Stomach (tissue), 4 donors: ENCODE data around the gene HIVEP1.

Experiments used
- CTCF ChIP-seq, 7 experiments: fragments of 450-650 bp in 4 of 7; fragments of 200-600 bp in 3 of 7; sonication (generic) in 3 of 7; IDR thresholded peaks; one replicate each; pipeline ENCODE4 v1.5.1; 2016 to 2019; ENCODE audit warnings: antibody characterized with exemption in 7 of 7, control low read depth in 2 of 7, mild to moderate bottlenecking in 1 of 7
- POLR2A ChIP-seq, 4 donors: fragments of 450-650 bp; IDR thresholded peaks; one replicate each; pipeline ENCODE4 v1.6.1; 2016; ENCODE audit warnings: antibody characterized with exemption in 4 of 4, control low read depth in 2 of 4, mild to moderate bottlenecking in 1 of 4, moderate library complexity in 1 of 4

GRCh38 chr6:12001004-12001705 is 11.0 kb upstream of the HIVEP1 start:
- TF ChIP-seq POLR2A (IDR thresholded peaks at IDR 0.05) (no peak), CTCF (IDR thresholded peaks at IDR 0.05) (no peak)
